ENCODE measurements around the gene PODN. TPM values are rescaled to one million over a fixed set of nuclear protein-coding genes. Genes with fewer than 3 reads are reported as not detected.

Gene PODN
- total and polyA plus RNA-seq, 8 donors: 8.3 to 356 (median 33.5) TPM

GRCh38 chr1:53057127-53057526 lies 4.9 kb upstream of the PODN start:
- DNase-seq: no peak
- Histone ChIP-seq H3K27me3 (peaks cover 0 to 14% (median 10%) of the 10 kb centered on the region in 3 donors), H3K27ac (peak overlapping the region in 3 of 5 donors; percentile 29 to 44 (median 32)), H3K9me3 (no peaks in the 10 kb centered on the region), H3K4me3 (no peak overlapping the region), H3K4me1 (peaks cover 9 to 14% (median 11%) of the 10 kb centered on the region in 4 donors), H3K36me3 (peaks cover 1 to 27% (median 15%) of the 10 kb centered on the region in 4 donors)
- TF ChIP-seq POLR2A (IDR thresholded peaks at IDR 0.05) (no peak), POLR2AphosphoS5 (IDR thresholded peaks at IDR 0.05) (no peak), CTCF (IDR thresholded peaks at IDR 0.05) (no peak), EP300 (IDR thresholded peaks at IDR 0.05) (no peak)
- intact Hi-C loops (cut with DNase I; ENCODE audit: low total_unique reads): no loop called here
- WGBS, 5 donors: 44 to 77% (median 68%) methylated on average over 2 of the region's 2 CpGs

- Histone ChIP-seq H3K9me3 (no peaks in the 10 kb centered on the region), H3K27ac (peak overlapping the region; percentile 30 to 86 (median 77)), H3K4me1 (peaks cover 18 to 44% (median 29%) of the 10 kb centered on the region in 4 donors), H3K27me3 (peaks cover 0 to 30% (median 22%) of the 10 kb centered on the region in 3 donors), H3K4me3 (no peak overlapping the region), H3K36me3 (no peaks in the 10 kb centered on the region)
- no peak for DNase-seq
- TF ChIP-seq POLR2AphosphoS5 (IDR thresholded peaks at IDR 0.05) (no peak), CTCF (IDR thresholded peaks at IDR 0.05) (no peak), EP300 (IDR thresholded peaks at IDR 0.05) (no peak), POLR2A (IDR thresholded peaks at IDR 0.05) (no peak)
- 52 to 83% (median 70%) methylated on average over 1 of the region's 1 CpG for WGBS, 5 donors
- intact Hi-C loops (cut with DNase I; ENCODE audit: low total_unique reads): no loop called here
Measured at GRCh38 chr1:53060579-53060978, 1.4 kb upstream of the PODN start.

- peak in 1 of 2 donors; percentile 67 for DNase-seq
- peaks cover 0 to 30% (median 22%) of the 10 kb centered on the region in 3 donors for H3K27me3 ChIP-seq
- H3K4me3 ChIP-seq: peak overlapping the region; percentile 66 to 79 (median 68)
- peaks cover 18 to 50% (median 30%) of the 10 kb centered on the region in 4 donors for H3K4me1 ChIP-seq
- H3K9me3 ChIP-seq: no peaks in the 10 kb centered on the region
- peak overlapping the region; percentile 30 to 86 (median 77) for H3K27ac ChIP-seq
- intact Hi-C loops (cut with DNase I; ENCODE audit: low total_unique reads): no loop called here
- H3K36me3 ChIP-seq: no peaks in the 10 kb centered on the region
- WGBS, 5 donors: 45 to 60% (median 45%) methylated on average over 11 to 19 of the region's 19 CpGs
- no peak for TF ChIP-seq EP300 (IDR thresholded peaks at IDR 0.05)
- TF ChIP-seq POLR2A (IDR thresholded peaks at IDR 0.05): no peak
- no peak for TF ChIP-seq POLR2AphosphoS5 (IDR thresholded peaks at IDR 0.05)
- TF ChIP-seq CTCF (IDR thresholded peaks at IDR 0.05): no peak
Measured at GRCh38 chr1:53061123-53061858, 722 bp upstream of the PODN start.

GRCh38 chr1:53062708-53063591 lies 937 bp downstream of the PODN start:
- Histone ChIP-seq H3K27me3 (peaks cover 0 to 30% (median 22%) of the 10 kb centered on the region in 3 donors), H3K27ac (peak overlapping the region in 4 of 5 donors; percentile 72 to 86 (median 78)), H3K4me1 (peaks cover 18 to 56% (median 34%) of the 10 kb centered on the region in 4 donors), H3K36me3 (no peaks in the 10 kb centered on the region), H3K9me3 (no peaks in the 10 kb centered on the region), H3K4me3 (peak overlapping the region; percentile 66 to 79 (median 68))
- TF ChIP-seq CTCF (IDR thresholded peaks at IDR 0.05) (no peak), POLR2A (IDR thresholded peaks at IDR 0.05) (no peak)
- 19 to 72% (median 30%) methylated on average over 15 to 61 of the region's 61 CpGs for WGBS, 5 donors
- intact Hi-C loops (cut with DNase I; ENCODE audit: low total_unique reads): no loop called here
- peak in 1 of 2 donors; percentile 59 for DNase-seq

All from stomach (tissue), 9 donors.